Measurements from ENCODE around the gene TNF. TPM values are rescaled to one million over a fixed set of nuclear protein-coding genes. Genes with fewer than 3 reads are reported as not detected.

TNF gene
- total RNA-seq, 1 experiment from 2014 or later = not detected

GRCh38 chr6:31572041-31572911 is 3.1 kb upstream of the TNF start, which contains the start of gene LTA:
TSS of gene LTA (plus strand) at chr6:31572289. CDS start at chr6:31572743, 454 bp downstream.
- no peak within 1 kb of the TSS for H2BK20ac ChIP-seq (ENCODE audit: low read depth, low read length, poor library complexity, severe bottlenecking)
- H3K4me1 ChIP-seq (ENCODE audit: insufficient read depth, low read length) = no peaks in the 10 kb centered on the region
- no peak within 1 kb of the TSS for H4K91ac ChIP-seq (ENCODE audit: insufficient read length, low read depth, low read length)
- Mint-ChIP-seq H3K36me3 (ENCODE audit: insufficient read depth in 1 of 3, low read depth in 3 of 3) (no peaks in the 10 kb centered on the region), H3K27ac (no peak within 1 kb of the TSS), H3K4me3 (no peak within 1 kb of the TSS), H3K4me1 (peaks cover 17 to 24% of the 10 kb centered on the region in 2 experiments), H3K27me3 (ENCODE audit: low read depth) (peaks cover 20% of the 10 kb centered on the region), H3K9me3 (no peaks in the 10 kb centered on the region; a peak in 1 of 5 replicates)
- H3K23me2 ChIP-seq (ENCODE audit: insufficient read length, low read depth, low read length, poor library complexity, severe bottlenecking) = peaks cover 3% of the 10 kb centered on the region
- no peak for TF ChIP-seq CTCF (conservative IDR thresholded peaks at IDR 0.05)
- no peak within 1 kb of the TSS for H2BK5ac ChIP-seq (ENCODE audit: insufficient read length, low read length)
- H2AK5ac ChIP-seq (ENCODE audit: insufficient read length, low read length) = no peak within 1 kb of the TSS
- H3K79me1 ChIP-seq (ENCODE audit: insufficient read depth, low read depth, low read length, poor library complexity, severe bottlenecking) = no peaks in the 10 kb centered on the region
- H3K9ac ChIP-seq (ENCODE audit: extremely low read depth, insufficient read length, low read length) = no peak within 1 kb of the TSS
- no peak within 1 kb of the TSS for H3K27ac ChIP-seq (ENCODE audit: insufficient read length, low read depth, low read length)
- no peak within 1 kb of the TSS for H2BK120ac ChIP-seq (ENCODE audit: low read depth, low read length, poor library complexity, severe bottlenecking)
- H3K18ac ChIP-seq (ENCODE audit: insufficient read length, low read depth, low read length) = no peak within 1 kb of the TSS
- DNase-seq = no peak
- no peak within 1 kb of the TSS for H3K4me2 ChIP-seq (ENCODE audit: insufficient read depth, insufficient read length, low read length)
- no peak within 1 kb of the TSS for H2BK12ac ChIP-seq (ENCODE audit: insufficient read length, low read depth, low read length)
- H3T11ph ChIP-seq (ENCODE audit: low read length) = no peak within 1 kb of the TSS
- no CpG with 5 or more reads among the region's 27 CpGs for WGBS (ENCODE audit: extremely low coverage, insufficient read length, low lambda C conversion rate)
- no peak within 1 kb of the TSS for H3K14ac ChIP-seq (ENCODE audit: insufficient read depth, low read length)
- H3K27me3 ChIP-seq (ENCODE audit: insufficient read depth, low read length) = no peaks in the 10 kb centered on the region
- no peaks in the 10 kb centered on the region for H3K79me2 ChIP-seq (ENCODE audit: insufficient read depth, low read length)
- no peaks in the 10 kb centered on the region for H3K9me3 ChIP-seq (ENCODE audit: control insufficient read depth, low read depth, low read length)
- H4K5ac ChIP-seq (ENCODE audit: insufficient read length, low read depth, low read length) = no peak within 1 kb of the TSS
- H2BK15ac ChIP-seq (ENCODE audit: low read depth, low read length) = no peak within 1 kb of the TSS
- H3K4ac ChIP-seq (ENCODE audit: low read depth, low read length) = no peak within 1 kb of the TSS
- no peak within 1 kb of the TSS for H4K8ac ChIP-seq (replicated peaks; ENCODE audit: insufficient read length, low read depth, low read length)
- no peak within 1 kb of the TSS for H3K23ac ChIP-seq (ENCODE audit: insufficient read length, low read depth, low read length)
- no peaks in the 10 kb centered on the region for H4K20me1 ChIP-seq (ENCODE audit: control insufficient read depth, insufficient read depth, insufficient read length)
- H3K56ac ChIP-seq (ENCODE audit: insufficient read length, low read depth, low read length) = no peak within 1 kb of the TSS
- H2AFZ ChIP-seq (ENCODE audit: low read length) = no peak within 1 kb of the TSS
